Trophoblast cell (in vitro differentiated cells and primary cell): ENCODE measurements around the gene FAM216A.

ENCODE experiments used
- DNase-seq, 2 donors: peaks; one replicate each; pipeline ENCODE4 v3.0.0-alpha.2; 2016
- H2AFZ ChIP-seq: 2 replicates; pipeline ENCODE4 v1.6.1; 2013; ENCODE audit warnings: low read length, moderate library complexity, mild to moderate bottlenecking; ENCODE audit not compliant: insufficient read depth, poor library complexity
- H2AK5ac ChIP-seq: 2 replicates; pipeline ENCODE4 v1.6.1; 2013; ENCODE audit warnings: mild to moderate bottlenecking, low read length
- H2BK120ac ChIP-seq: 2 replicates; pipeline ENCODE4 v1.6.1; 2013; ENCODE audit warnings: low read length, mild to moderate bottlenecking, moderate library complexity; ENCODE audit not compliant: insufficient read depth, poor library complexity
- H2BK12ac ChIP-seq: 2 replicates; pipeline ENCODE4 v1.6.1; 2013; ENCODE audit warnings: mild to moderate bottlenecking, low read length, moderate library complexity
- H2BK5ac ChIP-seq: 2 replicates; pipeline ENCODE4 v1.6.1; 2013; ENCODE audit warnings: low read length, low read depth, moderate library complexity, mild to moderate bottlenecking; ENCODE audit not compliant: poor library complexity
- H3K14ac ChIP-seq: 2 replicates; pipeline ENCODE4 v1.6.1; 2013; ENCODE audit warnings: mild to moderate bottlenecking, low read length
- H3K18ac ChIP-seq: 2 replicates; pipeline ENCODE4 v1.6.1; 2013; ENCODE audit warnings: mild to moderate bottlenecking, low read length
- H3K23ac ChIP-seq: 2 replicates; pipeline ENCODE4 v1.6.1; 2013; ENCODE audit warnings: low read length
- H3K27ac ChIP-seq: 2 replicates; pipeline ENCODE4 v1.5.1; 2013; ENCODE audit warnings: low read depth, mild to moderate bottlenecking, inconsistent platforms, low read length, moderate library complexity
- H3K27me3 ChIP-seq: 2 replicates; pipeline ENCODE4 v1.6.1; 2013; ENCODE audit warnings: inconsistent platforms, mild to moderate bottlenecking, low read length, moderate library complexity; ENCODE audit not compliant: insufficient read depth
- H3K36me3 ChIP-seq, 2 experiments: 1 replicate in 1 of 2; 2 replicates in 1 of 2; pipeline ENCODE4 v1.6.1; 2013; ENCODE audit warnings: low read length in 2 of 2, mild to moderate bottlenecking in 2 of 2, moderate library complexity in 1 of 2; ENCODE audit not compliant: insufficient read depth in 2 of 2, control insufficient read depth in 1 of 2
- H3K4ac ChIP-seq: 2 replicates; pipeline ENCODE4 v1.6.1; 2013; ENCODE audit warnings: low read depth, mild to moderate bottlenecking, low read length, moderate library complexity
- H3K4me1 ChIP-seq, 2 experiments: 1 replicate in 1 of 2; 2 replicates in 1 of 2; pipeline ENCODE4 v1.6.1; 2013; ENCODE audit warnings: low read length in 2 of 2, mild to moderate bottlenecking in 2 of 2, moderate library complexity in 1 of 2; ENCODE audit not compliant: insufficient read depth in 2 of 2, control insufficient read depth in 1 of 2
- H3K4me2 ChIP-seq: 2 replicates; pipeline ENCODE4 v1.6.1; 2013; ENCODE audit warnings: inconsistent platforms, mild to moderate bottlenecking, low read length, moderate library complexity
- H3K4me3 ChIP-seq: 2 replicates; pipeline ENCODE4 v1.5.1; 2013; ENCODE audit warnings: mild to moderate bottlenecking, low read depth, low read length, inconsistent platforms
- H3K79me1 ChIP-seq: one replicate; pipeline ENCODE4 v1.6.1; 2013; ENCODE audit warnings: low read length
- H3K79me2 ChIP-seq: 2 replicates; pipeline ENCODE4 v1.6.1; 2013; ENCODE audit warnings: low read length, mild to moderate bottlenecking; ENCODE audit not compliant: control insufficient read depth, insufficient read depth, poor library complexity
- H3K9ac ChIP-seq: 2 replicates; pipeline ENCODE4 v1.6.1; 2013; ENCODE audit warnings: mild to moderate bottlenecking, low read length
- H3K9me3 ChIP-seq: 2 replicates; pipeline ENCODE4 v1.6.1; 2013; ENCODE audit warnings: low read depth, mild to moderate bottlenecking, control low read depth, inconsistent platforms, low read length; ENCODE audit not compliant: insufficient read depth
- H4K12ac ChIP-seq: 2 replicates; pipeline ENCODE4 v1.6.1; 2013; ENCODE audit warnings: low read depth, mild to moderate bottlenecking, low read length, moderate library complexity
- H4K8ac ChIP-seq: 2 replicates; pipeline ENCODE4 v1.6.1; 2013; ENCODE audit warnings: low read depth, mild to moderate bottlenecking, low read length, moderate library complexity
- H4K91ac ChIP-seq: one replicate; pipeline ENCODE4 v1.6.1; 2013; ENCODE audit warnings: low read depth, mild to moderate bottlenecking, low read length, moderate library complexity
- WGBS: extraction: QIAGEN DNeasy Blood & Tissue Kit; methylation state at CpG from one replicate; pipeline ENCODE4 v1.1.7; 2013; ENCODE audit warnings: missing lambda C conversion rate; ENCODE audit not compliant: insufficient read length, insufficient coverage; ENCODE audit errors: extremely low coverage; 5-methylcytosine and 5-hydroxymethylcytosine counted together

The FAM216A gene

GRCh38 chr12:110498984-110499706, 30.5 kb downstream of the FAM216A start:
- Histone ChIP-seq H3K4ac (no peak overlapping the region), H3K9me3 (no peaks in the 10 kb centered on the region), H3K23ac (no peak overlapping the region), H2AK5ac (no peak overlapping the region), H3K4me3 (no peak overlapping the region), H2BK120ac (no peak overlapping the region), H3K27me3 (no peaks in the 10 kb centered on the region), H3K4me1 (peaks cover 7% of the 10 kb centered on the region in 2 experiments), H3K9ac (no peak overlapping the region), H3K36me3 (peaks cover 5 to 6% of the 10 kb centered on the region in 2 experiments), H4K12ac (no peak overlapping the region), H3K79me1 (peaks cover 5% of the 10 kb centered on the region), H3K79me2 (peaks cover 5% of the 10 kb centered on the region), H4K8ac (no peak overlapping the region), H2BK5ac (no peak overlapping the region), H3K27ac (no peak overlapping the region), H3K14ac (no peak overlapping the region), H2BK12ac (no peak overlapping the region), H3K4me2 (no peak overlapping the region), H2AFZ (no peak overlapping the region), H3K18ac (no peak overlapping the region), H4K91ac (no peak overlapping the region)
- WGBS = no CpG with 5 or more reads among the region's 4 CpGs
- DNase-seq = peak in 1 of 2 donors; percentile 31

- Histone ChIP-seq H2AK5ac (peak overlapping the region; percentile 28), H3K4ac (peak overlapping the region; percentile 82), H3K36me3 (no peaks in the 10 kb centered on the region), H3K79me1 (peaks cover 5% of the 10 kb centered on the region), H2AFZ (peak overlapping the region; percentile 74), H3K79me2 (peaks cover 5% of the 10 kb centered on the region), H3K9ac (peak overlapping the region; percentile 94), H2BK12ac (no peak overlapping the region), H3K18ac (peak overlapping the region; percentile 93), H2BK5ac (peak overlapping the region; percentile 58), H3K4me2 (peak overlapping the region; percentile 67), H4K8ac (peak overlapping the region; percentile 95), H4K91ac (peak overlapping the region; percentile 77), H3K4me3 (peak overlapping the region; percentile 85), H4K12ac (peak overlapping the region; percentile 61), H3K23ac (no peak overlapping the region), H3K4me1 (peaks cover 7% of the 10 kb centered on the region in 2 experiments), H3K27ac (peak overlapping the region; percentile 15), H3K27me3 (no peaks in the 10 kb centered on the region), H3K9me3 (no peaks in the 10 kb centered on the region), H3K14ac (peak overlapping the region; percentile 71), H2BK120ac (peak overlapping the region; percentile 64)
- peak; percentile 84 to 86 for DNase-seq
- WGBS = no CpG with 5 or more reads among the region's 17 CpGs
These were observed 32.7 kb downstream of the FAM216A start for GRCh38 chr12:110501399-110501751.

- H2AK5ac ChIP-seq = peak within 1 kb of the TSS; percentile 28
- H3K23ac ChIP-seq = no peak within 1 kb of the TSS
- peak within 1 kb of the TSS; percentile 96 for H4K12ac ChIP-seq
- WGBS = no CpG with 5 or more reads among the region's 61 CpGs
- H3K4me3 ChIP-seq = peak within 1 kb of the TSS; percentile 85
- no peaks in the 10 kb centered on the region for H3K9me3 ChIP-seq
- peak within 1 kb of the TSS; percentile 75 for H3K14ac ChIP-seq
- H3K36me3 ChIP-seq = no peaks in the 10 kb centered on the region
- H2BK12ac ChIP-seq = no peak within 1 kb of the TSS
- DNase-seq = peak; percentile 99 to 100
- H3K4me2 ChIP-seq = peak within 1 kb of the TSS; percentile 67
- peak within 1 kb of the TSS; percentile 82 for H3K4ac ChIP-seq
- peak within 1 kb of the TSS; percentile 96 for H4K8ac ChIP-seq
- peak within 1 kb of the TSS; percentile 77 for H4K91ac ChIP-seq
- peak within 1 kb of the TSS; percentile 15 for H3K27ac ChIP-seq
- peaks cover 7% of the 10 kb centered on the region in 2 experiments for H3K4me1 ChIP-seq
- H3K79me2 ChIP-seq = peaks cover 5% of the 10 kb centered on the region
- H2BK120ac ChIP-seq = peak within 1 kb of the TSS; percentile 64
- H2BK5ac ChIP-seq = peak within 1 kb of the TSS; percentile 58
- H3K9ac ChIP-seq = peak within 1 kb of the TSS; percentile 94
- peaks cover 5% of the 10 kb centered on the region for H3K79me1 ChIP-seq
- H3K27me3 ChIP-seq = no peaks in the 10 kb centered on the region
- peak within 1 kb of the TSS; percentile 96 for H2AFZ ChIP-seq
- H3K18ac ChIP-seq = peak within 1 kb of the TSS; percentile 93
These were observed 33.4 kb downstream of the FAM216A start, which contains the start of the genes RAD9B and VPS29 for GRCh38 chr12:110501752-110502738. RAD9B (plus strand) TSS chr12:110502331; CDS start chr12:110502338, 7 bp downstream. VPS29 (minus strand) TSS chr12:110502111; CDS start chr12:110502051, 60 bp downstream.

GRCh38 chr12:110503432-110503831, 34.8 kb downstream of the FAM216A start:
- Histone ChIP-seq H3K9ac (no peak overlapping the region), H3K4me1 (peaks cover 7% of the 10 kb centered on the region in 2 experiments), H2AFZ (no peak overlapping the region), H2BK12ac (no peak overlapping the region), H3K23ac (no peak overlapping the region), H3K4me3 (no peak overlapping the region), H4K91ac (no peak overlapping the region), H3K36me3 (no peaks in the 10 kb centered on the region), H3K4me2 (no peak overlapping the region), H3K4ac (no peak overlapping the region), H3K9me3 (no peaks in the 10 kb centered on the region), H2AK5ac (no peak overlapping the region), H3K14ac (no peak overlapping the region), H2BK120ac (no peak overlapping the region), H3K27me3 (no peaks in the 10 kb centered on the region), H4K12ac (no peak overlapping the region), H4K8ac (no peak overlapping the region), H2BK5ac (no peak overlapping the region), H3K27ac (no peak overlapping the region), H3K79me1 (peaks cover 5% of the 10 kb centered on the region), H3K79me2 (peaks cover 5% of the 10 kb centered on the region), H3K18ac (no peak overlapping the region)
- no CpG with 5 or more reads among the region's 1 CpG for WGBS
- no peak for DNase-seq
